GM18520 (cell line): ENCODE data around the gene TENM4.

ENCODE experiments used
- ATAC-seq: cut with Tn5 transposase; IDR thresholded peaks from one replicate; pipeline ENCODE4 v1.9.1; 2021; ENCODE audit not compliant: unreplicated experiment

TENM4 gene

DNA sequence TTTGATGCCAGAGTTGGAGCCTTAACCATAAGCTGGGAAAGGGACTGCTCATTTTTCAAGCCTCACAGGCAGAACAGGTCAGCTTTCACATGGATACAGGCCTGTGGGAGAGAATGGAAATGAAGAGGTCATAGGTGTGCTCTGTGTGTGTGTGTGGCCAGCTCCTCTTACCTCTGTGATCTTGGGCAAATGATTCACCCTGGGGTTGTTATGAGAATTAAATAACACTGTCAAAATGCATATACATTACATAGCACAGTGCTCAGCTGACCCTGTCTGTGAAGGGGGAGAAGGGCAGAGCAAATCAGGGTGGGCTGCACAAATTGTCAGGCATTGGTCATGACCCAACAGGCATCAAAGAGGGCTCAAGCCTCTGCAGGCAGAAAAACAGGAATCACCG lies 372.5 kb downstream of the TENM4 start:
- ATAC-seq: no peak

DNA sequence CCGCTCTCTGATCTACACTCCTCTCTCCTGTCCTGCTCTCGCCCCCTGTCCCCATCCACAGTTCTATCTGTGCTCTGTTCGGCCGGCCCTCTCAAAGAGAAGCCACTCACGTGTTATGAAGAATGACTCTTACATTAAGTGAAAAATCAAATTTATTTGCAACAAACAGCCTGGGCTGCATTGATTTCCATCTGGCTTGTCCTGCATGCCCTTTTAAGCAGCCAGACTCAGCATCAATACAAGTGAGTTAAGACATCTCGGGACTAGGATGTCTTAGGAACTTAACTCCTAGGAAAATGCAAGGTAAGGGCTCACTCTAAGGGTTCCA lies 373.5 kb downstream of the TENM4 start:
- ATAC-seq: no peak

DNA sequence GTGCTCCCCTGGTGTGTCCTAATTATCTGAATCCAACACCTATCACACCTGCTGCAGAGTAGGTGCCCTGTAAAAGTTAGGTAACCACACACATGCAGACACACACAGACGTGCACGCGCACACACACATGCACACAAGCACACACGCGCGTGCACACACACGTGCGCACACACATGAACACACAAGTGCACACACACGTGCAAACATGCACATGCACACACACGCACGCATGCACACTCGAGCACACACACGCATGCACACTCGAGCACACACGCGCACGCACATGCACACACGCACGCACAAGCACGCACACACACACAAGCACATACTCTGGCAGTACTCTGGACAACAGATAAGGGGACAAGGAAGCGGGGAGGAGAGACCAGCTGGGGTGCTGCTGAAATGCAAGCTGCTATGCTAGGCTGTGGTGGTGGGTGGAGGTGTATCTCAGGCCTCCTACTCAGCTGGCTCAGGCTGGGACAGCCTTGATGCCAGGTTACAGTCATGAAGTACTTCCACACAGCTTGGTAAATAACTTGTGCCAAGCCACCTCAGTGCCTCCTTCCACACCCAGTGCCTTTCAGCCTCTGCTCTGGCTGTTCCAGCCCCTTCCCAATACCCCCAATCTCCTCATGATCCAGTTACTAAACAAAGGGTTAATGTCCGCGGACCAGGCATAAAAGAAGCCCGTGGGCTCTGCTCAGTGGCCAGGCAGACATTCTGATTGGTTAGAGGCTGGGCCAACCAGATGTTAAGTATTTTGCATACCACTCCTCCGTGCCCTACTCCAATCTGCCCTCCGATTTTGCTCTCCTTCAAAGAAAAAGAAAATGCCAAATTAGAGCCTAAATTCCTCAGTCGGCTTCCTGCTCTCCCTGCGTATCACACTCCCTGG lies 374.1 kb downstream of the TENM4 start:
- ATAC-seq: no peak

DNA sequence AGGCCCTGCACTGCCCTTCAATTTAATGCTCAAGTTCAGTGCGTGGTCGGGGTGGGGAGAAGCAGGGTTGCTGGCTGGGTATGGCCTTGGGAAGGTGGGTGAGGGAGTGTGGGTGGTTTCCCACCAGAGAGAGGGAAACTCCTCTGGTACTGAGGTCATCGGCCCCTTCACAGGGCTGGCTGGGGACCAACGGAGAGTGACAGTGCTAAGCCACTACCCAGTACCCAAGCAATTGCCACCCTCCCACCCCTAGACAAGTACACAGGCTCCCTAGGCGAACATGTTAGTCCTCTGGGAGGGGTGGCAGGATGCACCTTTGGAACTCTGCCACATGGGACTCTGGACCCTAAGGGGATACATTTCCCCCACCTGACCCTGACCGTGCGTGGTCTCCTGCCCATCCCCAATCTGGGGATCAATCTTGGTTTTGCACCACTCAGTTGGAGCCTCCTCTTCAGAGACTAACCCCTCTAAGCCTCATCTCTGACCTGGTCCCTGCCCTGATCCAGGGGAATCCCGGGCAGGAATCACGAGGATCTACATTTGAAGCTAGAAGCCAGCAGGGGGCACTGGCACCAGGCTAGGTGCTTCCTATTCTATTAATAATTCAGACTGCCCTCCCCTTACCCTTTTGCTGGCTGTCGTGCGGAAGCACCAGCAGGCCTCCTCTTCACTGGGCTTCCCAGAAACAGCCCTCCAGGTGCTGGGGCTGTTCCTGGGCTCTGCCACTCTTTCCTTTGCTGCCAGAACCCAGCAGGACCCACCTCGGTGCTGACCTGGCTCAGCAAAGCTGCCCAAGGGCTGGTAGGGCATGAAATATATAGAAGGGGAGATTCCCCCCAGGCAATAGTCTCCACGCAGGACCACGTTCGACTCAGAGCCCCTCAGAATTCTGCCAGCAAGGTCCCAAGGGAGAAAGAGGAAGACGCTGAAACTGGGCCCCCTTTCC lies 377.7 kb downstream of the TENM4 start:
- no peak for ATAC-seq

DNA sequence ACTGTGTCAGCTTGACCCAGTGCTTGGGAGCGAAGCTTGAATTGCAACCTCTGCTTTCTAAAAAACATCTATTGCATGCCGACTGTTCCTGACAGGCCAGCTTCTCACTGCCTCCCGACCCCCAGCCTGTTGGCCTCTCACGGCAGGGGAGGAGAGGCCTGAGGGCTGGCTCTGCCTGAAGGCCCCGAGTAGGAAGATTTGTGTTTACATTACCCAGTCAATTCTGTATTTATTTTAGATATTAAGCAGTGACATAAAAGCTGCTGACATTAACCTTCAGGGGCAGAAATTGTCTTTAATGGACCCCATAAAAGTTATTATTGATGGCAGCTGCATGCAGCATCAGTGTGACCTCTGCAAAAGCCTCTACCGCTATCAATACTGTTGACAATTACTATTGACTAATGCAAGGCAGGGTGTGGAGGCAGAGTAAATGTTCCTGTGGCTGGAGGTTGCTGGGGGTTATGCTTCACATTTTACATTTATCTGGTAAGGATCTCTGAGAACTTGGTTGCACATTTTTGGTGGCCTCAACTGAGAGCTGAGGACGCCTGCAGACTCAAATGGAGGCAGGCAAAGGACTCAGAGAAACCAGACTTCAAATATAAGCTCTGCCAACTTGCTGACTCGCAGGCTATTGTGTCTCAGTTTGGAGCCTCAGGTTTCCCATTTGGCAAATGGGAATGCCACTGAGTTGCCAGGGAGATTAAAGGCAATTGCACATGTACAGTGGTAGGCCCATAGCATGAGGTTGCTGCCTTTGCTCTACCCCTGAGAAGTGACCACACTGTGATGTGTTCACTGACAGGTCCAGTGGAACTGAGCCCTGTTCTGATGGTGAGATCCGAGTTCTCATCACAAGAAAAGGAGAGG lies 380.5 kb downstream of the TENM4 start:
- ATAC-seq: no peak

DNA sequence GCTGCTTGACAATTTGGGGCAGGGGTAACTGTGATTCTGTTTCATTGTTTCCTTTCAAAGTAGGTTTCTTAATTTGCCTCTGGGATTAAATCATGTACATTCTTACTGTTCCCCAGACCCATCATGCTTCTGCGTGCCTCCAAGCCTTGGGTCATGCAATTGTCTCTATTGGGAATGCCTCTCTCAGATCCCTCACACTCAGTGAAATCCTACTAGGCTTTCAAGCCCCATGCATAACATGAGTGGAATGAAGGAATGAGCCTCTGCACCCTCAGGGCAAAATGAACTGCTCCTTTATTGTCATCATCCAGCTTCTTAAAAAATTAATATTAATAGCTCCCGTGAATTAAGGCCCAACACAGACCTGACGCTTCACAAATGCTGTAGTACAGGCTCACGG lies 381.7 kb downstream of the TENM4 start:
- no peak for ATAC-seq

DNA sequence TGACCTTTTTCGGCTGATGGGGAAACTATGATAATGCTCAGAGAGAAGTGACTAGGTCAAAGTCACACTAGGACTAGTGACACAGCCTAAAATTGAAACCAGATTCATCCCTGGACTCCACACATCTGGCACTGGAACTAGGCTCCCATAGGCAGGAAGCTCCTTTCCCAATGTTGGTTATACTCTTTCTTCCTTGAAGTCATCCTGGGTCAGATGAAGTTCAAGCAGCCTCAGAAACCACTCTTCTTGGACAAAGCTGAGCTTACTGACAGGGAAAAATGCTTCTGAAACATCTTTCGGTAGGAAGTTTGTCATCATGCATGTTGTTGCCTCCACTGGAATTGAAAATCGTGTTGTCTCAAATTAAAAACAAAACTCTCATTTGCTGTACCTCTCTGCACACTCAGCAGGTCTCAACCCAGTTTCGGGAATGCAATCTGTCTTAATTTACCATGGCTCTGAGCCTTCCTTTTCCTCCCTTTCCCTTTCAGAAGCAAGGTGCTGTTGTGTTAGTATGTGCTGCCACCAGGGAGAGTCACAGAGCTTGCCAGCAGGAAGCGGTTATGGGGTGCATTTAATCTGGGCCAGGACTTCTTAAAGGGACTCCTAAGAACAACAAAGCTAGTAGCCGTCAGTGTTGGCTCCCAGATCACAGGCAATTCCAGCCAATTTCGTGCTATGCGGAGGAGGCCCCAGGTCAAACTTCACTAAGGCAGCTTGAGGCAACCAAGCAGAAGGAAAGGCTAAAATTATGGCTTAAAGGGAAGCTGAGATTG lies 384.8 kb downstream of the TENM4 start:
- no peak for ATAC-seq

DNA sequence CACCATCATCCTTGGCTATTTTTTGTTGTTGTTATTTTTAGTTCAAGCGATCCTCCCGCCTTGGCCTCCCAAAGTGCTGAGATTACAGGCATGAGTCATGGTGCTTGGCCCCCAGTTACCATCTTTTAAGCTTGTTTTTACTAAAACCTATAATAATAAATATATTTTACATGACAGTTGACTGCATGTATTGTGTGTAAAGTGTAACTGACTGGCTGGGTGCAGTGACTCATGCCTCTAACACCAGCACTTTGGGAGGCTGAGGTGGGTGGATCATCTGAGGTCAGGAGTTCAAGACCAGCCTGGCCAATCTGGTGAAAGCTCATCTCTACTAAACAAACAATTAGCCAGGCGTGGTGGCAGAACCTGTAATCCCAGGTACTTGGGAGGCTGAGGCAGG lies 386.2 kb downstream of the TENM4 start:
- no peak for ATAC-seq

DNA sequence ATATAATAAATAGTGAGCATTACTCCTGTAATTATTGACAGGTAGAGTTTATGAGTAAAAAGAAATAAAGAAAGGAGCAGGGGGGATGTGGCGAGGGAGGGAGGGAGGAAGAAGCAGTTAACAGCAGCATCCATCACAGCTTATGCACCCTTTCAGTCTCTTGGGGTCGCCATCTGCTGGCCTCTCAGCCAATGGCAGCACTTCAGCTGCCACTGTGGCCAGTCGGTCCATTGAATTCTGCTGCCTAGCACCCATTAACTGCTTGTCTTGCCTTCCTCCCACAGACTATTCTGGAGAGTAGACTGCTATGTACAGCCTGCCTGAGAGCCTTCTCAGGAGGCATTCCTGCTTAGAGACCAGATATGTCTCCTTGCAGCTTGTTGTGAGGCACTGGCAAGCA lies 388.3 kb downstream of the TENM4 start:
- no peak for ATAC-seq

DNA sequence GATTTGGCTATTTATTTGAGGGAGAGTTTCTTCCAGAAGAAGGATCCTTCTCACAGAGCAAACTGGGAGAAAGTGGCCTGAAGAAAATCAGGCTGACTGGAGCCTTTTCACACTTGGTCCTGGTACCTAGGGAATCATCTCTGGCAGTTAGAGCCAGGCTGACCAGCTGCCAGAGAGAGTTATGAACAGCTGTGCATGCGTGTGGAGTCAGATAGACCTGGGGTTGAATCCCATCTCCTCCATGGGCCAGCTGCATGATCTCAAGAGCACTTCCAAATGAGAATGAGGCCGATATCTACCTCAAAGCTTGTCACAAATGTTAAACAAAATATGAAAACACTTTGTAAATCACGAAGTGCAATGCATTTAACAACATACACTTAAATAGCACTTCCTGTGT lies 390.0 kb downstream of the TENM4 start:
- no peak for ATAC-seq

DNA sequence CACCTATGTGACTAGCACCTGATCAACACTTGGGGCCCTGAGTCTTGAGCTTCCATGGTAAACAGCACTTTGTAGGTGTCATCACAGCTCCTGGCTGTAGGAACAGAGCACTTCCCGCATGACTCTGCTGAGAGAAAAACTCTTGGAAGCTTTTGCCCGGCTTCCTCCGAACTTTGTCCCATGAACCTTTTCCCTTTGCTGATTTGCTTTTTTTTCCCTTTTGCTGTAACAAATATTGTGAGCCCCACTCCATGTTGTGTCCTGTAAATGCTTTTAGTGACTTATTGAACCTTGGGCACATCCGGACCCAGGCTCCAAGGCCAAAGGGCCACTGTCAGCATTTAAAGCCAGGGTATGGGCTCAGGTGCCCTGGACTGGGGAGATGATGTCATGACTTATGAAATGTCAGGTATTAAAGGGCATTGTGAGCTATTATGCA lies 391.1 kb downstream of the TENM4 start:
- ATAC-seq: no peak

DNA sequence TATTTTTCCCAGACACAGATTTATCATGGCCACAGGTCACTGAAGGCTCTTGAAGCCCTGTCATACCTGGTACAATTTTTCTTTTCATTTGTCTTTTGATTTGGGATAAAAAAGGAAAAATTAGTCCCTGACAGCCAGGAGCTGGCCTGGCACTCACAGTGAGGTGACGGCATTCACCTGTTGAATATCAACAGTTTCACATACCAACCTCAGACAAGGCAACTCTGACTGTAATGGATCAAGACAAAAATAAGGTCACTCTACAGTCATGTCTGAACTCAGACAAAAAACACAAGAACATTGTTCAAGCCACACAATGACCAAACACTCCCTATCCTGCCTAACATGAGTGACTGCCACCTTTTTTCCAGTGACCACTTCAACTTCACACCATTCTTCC lies 392.9 kb downstream of the TENM4 start:
- no peak for ATAC-seq

DNA sequence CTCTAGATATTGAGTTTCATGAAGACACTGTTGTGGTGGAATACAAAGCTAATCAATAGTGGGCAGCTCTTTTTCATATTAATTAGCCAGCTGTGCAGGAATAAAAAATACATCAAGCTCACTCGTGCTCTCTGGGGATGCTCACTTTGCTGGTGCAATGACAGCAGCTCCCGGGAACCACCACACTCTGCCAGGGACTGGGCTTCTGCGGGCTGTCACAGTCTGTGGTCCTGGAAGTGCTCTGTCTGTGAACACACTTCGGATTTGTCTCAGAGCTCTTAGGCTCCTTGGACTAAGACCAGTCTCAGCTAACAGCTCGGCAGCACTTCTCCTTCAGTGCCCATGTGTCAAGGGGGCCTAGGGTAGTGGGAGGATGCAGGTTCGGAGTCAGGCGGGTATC lies 393.5 kb downstream of the TENM4 start:
- no peak for ATAC-seq

DNA sequence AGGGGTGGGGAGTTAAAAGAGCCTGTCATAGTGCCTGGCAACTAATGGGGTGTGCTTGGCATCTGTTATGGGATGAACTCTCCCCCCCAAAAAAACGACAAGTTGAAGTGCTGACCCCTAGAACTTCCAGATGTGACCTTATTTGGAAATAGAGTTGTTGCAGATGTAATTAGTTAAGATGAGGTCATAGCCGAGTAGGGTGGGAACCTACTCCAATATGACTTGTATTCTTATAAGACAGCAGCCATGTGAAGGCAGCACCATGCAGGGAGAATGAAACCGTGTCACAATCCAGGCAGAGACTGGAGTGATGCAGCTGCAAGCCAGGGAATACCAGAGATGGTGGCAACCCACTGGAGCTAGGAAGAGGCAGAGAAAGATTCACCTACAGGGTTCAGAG lies 394.5 kb downstream of the TENM4 start:
- ATAC-seq: no peak

DNA sequence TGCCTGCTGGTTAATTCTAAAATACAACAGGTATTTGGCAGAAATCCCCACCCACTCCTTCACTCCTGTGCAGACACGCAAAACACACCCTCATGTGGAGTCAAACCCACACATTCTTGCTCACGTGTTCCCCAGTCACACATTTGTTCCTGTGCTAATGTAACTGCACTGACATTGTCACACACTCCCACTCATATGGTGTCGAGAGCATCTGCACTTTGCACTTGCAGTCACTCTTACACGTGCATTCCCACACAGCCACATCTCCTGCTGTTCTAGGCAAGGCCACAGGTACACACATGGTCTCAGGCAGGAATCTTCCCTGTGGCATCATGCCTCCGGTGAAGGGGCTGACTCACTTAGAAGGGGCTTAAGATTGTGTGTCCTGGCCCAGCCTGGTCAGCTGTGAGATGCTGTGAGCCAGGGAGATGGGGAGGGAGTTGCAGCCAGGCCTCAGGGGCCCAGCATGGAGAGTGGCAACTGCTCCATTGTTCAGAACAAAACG lies 395.0 kb downstream of the TENM4 start:
- no peak for ATAC-seq

DNA sequence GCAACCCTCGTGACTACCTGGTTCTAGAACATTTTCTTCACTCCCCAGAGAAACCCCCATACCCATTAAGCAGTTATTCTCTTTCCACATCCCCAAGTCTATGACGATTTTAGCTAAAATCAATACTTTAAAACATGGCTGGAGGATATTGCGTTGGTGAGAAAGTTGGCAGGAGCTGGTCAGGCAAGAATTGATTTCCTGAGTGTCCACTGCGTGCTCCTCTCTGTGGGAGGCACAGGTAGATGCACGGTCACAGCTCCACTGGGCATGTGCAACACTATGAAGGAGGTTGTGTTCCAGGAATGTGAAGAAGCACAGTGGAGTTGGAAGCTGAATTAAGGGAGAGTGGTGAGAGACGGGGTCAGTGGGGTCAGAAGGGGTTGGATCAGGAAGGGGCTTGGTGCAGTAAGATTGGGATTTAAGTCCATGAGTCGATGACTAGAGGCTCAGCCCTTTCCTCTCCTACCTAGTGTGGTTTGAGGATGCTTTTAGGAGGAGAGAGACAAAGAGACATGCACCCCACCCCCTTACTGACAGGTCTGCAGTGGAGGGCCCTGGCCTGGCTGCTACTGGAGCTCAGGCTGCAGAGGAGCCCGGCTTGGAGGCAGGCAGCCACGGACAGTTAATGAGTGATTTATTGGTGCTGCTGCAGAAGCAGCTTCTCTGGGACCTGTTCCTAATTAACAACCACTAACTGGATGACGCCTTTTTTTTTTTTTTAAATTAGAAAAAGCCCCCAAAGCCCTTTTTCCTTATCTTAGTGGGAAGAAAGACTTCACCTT lies 395.6 kb downstream of the TENM4 start:
- no peak for ATAC-seq

DNA sequence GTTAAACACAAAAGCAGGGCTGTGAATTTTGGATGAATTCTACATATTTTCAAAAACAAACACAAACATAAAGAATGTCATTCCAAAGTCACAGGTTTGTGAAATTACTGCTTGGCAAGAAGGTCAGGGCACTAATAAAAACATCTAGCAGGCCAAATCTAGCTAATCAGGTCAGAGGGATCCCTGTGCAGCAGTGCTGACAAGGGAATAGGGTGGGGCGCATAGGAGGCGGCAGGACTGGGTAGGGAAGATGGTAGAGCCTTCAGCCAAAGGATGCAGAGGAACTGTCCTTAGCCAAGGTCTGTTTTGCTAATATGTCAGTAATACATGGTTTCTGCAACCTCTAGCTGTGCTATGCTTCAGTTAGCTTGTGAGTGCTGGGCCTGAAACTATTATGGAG lies 396.6 kb downstream of the TENM4 start:
- no peak for ATAC-seq

DNA sequence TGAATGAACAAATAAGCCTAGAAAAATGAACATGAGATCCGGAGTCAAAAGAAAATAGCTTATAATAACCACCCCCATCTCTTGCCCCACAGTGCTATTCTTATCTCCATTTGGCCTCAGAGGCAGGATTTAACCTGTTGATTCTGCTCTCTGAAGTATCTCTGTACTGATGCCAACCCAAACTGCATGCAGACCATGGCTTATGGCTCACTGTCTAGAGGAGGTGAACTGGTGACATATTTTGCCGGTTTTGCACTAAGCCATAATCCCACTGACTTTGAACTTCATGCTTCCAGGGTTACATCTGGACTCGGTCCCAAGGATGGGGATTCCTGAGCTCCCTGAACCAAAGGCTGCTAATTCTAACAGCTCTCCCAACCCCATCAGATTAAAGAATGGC lies 397.1 kb downstream of the TENM4 start:
- no peak for ATAC-seq

DNA sequence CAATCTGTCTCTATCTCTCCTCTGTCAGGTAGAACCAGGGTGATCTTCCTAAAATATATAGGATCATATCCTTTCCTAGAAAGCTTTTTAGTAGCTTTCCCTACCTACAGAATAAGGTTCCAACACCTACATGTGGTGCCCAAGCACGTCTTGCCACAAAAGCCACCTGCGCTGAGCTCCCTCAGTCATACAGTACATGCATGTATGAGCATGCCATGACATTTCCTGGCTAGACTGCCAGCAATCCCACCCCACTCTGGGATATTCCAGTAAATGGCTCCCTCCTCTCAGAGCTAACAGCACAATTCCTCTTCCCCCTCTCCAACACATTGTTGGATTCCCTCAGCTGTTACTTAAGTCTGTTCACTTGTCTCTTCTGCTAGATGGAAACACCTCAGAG lies 398.0 kb downstream of the TENM4 start:
- ATAC-seq: no peak
